HFF-Myc (cell line): ENCODE data around the gene SPATA25.

Source experiments
- DNase-seq: peaks from one replicate; pipeline ENCODE4 v3.0.0-alpha.2; 2011; ENCODE audit warnings: low read depth; ENCODE audit errors: extremely low read depth
- H3K4me3 ChIP-seq: replicated peaks from 2 replicates; pipeline ENCODE4 v1.5.1; 2011; ENCODE audit warnings: low read depth, mild to moderate bottlenecking, control low read depth, low read length
- TF ChIP-seq, protein P1 (sequence below): IDR thresholded peaks from 2 replicates; pipeline ENCODE4 v1.5.1; 2012; ENCODE audit warnings: mild to moderate bottlenecking, low read depth, low read length, control low read depth; ENCODE audit errors: missing control alignments

Gene SPATA25

DNA sequence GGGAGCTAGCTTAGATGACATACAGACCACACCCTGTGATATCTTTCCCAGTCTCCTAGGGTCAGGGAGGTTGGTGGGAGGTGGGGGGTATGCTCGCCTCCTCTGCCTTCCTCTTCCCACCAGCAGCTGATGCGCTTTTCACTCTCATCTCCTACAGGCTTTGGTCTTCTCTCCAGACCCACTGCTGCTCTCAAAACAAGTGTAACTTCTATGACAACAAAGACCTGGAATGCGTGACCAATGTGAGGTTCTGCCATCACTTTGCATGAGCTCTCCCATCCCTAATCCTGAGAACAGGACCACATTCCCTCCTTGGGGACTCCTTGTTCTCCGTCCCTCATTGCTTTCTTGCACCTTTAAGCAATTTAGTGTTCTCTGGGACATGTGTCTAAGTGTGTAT, 6.4 kb upstream of the SPATA25 start:
- no peak for DNase-seq
- TF ChIP-seq, protein P1, sequence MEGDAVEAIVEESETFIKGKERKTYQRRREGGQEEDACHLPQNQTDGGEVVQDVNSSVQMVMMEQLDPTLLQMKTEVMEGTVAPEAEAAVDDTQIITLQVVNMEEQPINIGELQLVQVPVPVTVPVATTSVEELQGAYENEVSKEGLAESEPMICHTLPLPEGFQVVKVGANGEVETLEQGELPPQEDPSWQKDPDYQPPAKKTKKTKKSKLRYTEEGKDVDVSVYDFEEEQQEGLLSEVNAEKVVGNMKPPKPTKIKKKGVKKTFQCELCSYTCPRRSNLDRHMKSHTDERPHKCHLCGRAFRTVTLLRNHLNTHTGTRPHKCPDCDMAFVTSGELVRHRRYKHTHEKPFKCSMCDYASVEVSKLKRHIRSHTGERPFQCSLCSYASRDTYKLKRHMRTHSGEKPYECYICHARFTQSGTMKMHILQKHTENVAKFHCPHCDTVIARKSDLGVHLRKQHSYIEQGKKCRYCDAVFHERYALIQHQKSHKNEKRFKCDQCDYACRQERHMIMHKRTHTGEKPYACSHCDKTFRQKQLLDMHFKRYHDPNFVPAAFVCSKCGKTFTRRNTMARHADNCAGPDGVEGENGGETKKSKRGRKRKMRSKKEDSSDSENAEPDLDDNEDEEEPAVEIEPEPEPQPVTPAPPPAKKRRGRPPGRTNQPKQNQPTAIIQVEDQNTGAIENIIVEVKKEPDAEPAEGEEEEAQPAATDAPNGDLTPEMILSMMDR = no peak
- H3K4me3 ChIP-seq = no peak overlapping the region

DNA sequence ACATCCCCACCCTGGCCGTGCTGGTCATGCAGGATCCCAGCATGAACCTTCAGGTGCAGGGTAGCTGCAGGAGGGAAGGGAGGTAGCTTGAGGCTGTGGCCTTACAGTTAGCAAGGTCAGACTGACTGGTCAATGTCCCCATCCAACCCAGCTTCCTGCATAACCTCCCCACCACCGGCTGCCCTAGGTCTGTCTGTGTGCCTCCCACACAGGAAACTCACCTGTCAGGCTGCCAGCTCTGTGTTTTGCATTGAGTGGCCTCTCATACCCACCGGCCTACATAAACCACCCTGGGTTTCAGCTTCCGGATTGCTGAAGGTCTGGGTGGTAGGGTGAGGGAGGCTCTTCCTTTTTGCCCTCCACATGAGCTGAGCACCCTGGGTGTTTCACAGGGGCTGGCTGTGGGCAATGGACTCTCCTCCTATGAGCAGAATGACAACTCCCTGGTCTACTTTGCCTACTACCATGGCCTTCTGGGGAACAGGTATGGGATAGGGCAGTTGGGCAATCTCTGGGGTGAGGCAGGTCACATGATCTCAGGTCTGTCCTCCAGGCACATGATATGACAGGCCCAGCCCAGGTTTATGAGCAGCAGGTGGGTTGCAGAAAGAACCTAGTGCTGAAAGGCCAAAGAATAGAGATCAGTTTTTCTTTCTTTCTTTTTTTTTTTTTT, 5.5 kb upstream of the SPATA25 start:
- TF ChIP-seq, protein P1 = no peak
- H3K4me3 ChIP-seq = peak overlapping the region; percentile 80
- no peak for DNase-seq

DNA sequence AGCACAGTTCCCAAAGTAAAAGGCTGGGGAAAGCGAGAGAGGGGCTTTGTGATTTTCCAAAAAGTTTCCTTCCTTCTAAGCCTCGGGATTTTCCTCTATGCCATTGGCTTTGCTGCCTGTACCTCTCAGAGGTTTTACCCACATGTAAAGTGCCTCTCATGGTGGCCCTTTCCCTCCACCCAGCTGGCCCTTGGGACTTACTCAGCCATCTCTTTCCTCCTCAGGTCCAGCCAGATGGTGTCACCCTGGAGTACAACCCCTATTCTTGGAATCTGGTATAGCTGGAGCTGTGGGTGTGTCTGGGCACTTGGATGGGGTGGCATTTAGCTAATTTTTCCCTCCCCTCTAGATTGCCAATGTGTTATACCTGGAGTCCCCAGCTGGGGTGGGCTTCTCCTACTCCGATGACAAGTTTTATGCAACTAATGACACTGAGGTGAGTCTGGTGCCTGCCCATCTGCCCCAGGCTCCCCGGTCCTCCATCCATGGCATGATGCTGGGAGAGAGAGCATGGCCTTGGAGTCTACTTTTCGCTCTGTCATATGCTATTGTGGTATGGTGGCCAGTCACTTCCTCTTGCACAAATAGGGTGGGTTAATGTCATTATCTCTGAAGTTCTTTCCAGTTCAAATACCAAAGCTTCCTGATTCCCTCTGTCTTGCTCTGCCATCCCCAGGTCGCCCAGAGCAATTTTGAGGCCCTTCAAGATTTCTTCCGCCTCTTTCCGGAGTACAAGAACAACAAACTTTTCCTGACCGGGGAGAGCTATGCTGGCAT, 4.8 kb upstream of the SPATA25 start:
- no peak for DNase-seq
- TF ChIP-seq, protein P1 = peak; percentile 25
- peak overlapping the region; percentile 80 for H3K4me3 ChIP-seq

DNA sequence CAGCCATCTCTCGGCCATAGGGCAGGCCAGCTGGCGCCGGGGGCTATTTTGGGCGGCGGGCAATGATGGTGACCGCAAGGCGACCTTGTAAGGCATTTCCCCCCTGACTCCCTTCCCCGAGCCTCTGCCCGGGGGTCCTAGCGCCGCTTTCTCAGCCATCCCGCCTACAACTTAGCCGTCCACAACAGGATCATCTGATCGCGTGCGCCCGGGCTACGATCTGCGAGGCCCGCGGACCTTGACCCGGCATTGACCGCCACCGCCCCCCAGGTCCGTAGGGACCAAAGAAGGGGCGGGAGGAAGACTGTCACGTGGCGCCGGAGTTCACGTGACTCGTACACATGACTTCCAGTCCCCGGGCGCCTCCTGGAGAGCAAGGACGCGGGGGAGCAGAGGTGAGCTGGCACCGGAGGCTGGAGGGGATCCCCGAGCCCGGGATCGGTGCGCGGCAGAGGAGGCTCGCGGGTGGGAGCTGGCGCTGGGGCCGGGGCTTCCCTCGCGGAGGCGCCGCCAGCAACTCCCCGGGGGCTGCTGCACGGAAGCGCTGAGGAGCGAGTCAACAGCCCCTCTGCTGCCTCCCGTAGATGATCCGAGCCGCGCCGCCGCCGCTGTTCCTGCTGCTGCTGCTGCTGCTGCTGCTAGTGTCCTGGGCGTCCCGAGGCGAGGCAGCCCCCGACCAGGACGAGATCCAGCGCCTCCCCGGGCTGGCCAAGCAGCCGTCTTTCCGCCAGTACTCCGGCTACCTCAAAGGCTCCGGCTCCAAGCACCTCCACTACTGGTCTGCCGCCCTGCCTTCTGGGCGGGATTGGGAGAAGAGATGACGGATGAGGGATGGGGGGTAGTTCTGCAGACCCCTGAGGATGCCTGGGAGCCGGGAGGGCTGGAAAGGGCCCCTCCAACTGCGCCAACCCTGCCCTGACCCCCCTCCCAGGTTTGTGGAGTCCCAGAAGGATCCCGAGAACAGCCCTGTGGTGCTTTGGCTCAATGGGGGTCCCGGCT, 3.9 kb upstream of the SPATA25 start, which contains the start of the genes CTSA and NEURL2:
CTSA (plus strand) TSS at position 351 of the 999 bp plus-strand sequence; CDS start at position 585, 234 bp downstream.
NEURL2 (minus strand) TSS at position 224 of the 999 bp plus-strand sequence; CDS start at position 7, 217 bp downstream.
- TF ChIP-seq, protein P1 = no peak
- DNase-seq = no peak
- H3K4me3 ChIP-seq = peak within 1 kb of the TSS; percentile 80

DNA sequence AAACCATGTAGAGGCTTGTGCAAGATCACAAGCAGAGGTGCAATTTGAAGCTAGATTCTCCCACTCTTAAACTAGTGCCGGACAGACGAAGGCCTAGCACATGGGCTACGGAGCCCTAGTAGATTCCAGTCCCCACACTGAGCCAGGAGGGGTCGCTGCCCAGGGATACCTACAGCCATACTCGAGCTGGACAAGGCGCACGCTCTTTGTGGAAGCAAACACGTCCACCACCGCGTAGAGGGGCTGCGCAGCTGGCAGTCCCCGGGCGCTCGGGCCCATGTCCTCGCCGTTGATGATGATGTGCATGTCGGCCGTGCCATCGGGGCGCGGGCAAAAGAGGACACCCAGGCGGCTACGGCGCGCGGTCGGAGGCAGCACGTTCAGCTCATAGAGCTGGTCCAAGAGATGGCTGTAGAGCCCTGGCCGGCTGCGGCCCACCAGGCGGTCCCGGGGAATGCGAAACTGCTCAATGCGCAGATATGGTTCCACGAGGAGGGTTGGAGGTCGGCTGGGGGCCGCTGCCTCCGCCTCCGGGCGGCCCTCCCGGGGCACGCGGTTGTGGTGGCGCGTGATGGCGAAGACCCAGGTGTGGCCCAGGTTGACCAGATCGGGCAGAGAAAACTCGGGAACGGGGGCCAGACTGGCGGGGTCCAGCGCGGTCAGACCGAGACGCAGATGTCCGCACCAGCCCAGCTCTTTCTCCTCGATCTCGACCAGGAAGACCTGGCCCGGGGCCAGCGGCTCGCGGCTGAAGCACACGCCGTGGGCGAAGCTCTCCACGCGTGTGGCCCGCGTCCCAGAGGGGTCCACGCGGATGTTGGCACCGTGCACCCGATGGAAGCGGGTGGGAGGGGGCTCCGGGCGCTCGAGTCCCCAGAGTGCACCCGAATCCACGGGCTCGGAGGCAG, 2.9 kb upstream of the SPATA25 start:
- TF ChIP-seq, protein P1 = peak; percentile 74
- no peak for DNase-seq
- H3K4me3 ChIP-seq = peak overlapping the region; percentile 80

DNA sequence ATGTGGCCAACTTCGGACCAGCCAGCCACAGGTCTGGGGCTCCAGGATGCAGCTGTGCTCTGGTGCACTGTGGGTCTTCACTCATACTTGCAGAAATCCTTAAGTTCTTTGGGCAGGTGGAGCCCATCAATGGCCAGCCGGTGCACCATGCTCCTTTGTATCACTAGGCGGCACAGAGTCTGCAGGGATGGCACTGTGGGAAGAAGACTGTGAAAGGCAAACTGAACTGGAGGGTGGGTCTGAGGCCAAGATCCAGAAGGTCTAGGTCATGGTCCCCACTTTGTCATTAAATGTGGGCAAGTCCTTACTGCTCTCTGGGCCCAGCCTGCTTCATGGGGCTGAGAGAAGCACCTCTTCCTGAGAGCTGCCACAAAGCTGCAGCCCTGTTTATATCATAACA, 1.3 kb upstream of the SPATA25 start:
- TF ChIP-seq, protein P1 = no peak
- DNase-seq = no peak
- no peak overlapping the region for H3K4me3 ChIP-seq
